CD14-positive monocyte (primary cell): ENCODE measurements around the gene CSNK1G1. TPM values are rescaled to one million over a fixed set of nuclear protein-coding genes. Genes with fewer than 3 reads are reported as not detected.

Experiments
- DNase-seq, 3 donors: peaks; one replicate each; pipeline ENCODE4 v3.0.0-alpha.2; 2011 to 2022
- H2AFZ ChIP-seq: 2 replicates; pipeline ENCODE4 v1.6.0; 2012; ENCODE audit warnings: mild to moderate bottlenecking, low read depth, low read length, inconsistent platforms; ENCODE audit not compliant: insufficient read depth, poor library complexity, severe bottlenecking
- H3K27ac ChIP-seq, 2 donors: 1 replicate in 1 of 2; 2 replicates in 1 of 2; pipeline ENCODE4 v1.5.1; 2012 to 2013; ENCODE audit warnings: low read length in 2 of 2, control low read depth in 1 of 2, inconsistent platforms in 1 of 2, low read depth in 1 of 2, mild to moderate bottlenecking in 1 of 2
- H3K27me3 ChIP-seq, 2 donors: one replicate each; pipeline versions ENCODE4 v1.6.0 to v1.6.1; 2011 to 2013; ENCODE audit warnings: low read length in 2 of 2; ENCODE audit not compliant: control insufficient read depth in 2 of 2, insufficient read depth in 2 of 2
- H3K36me3 ChIP-seq, 2 donors: replicated peaks in 1 of 2; 1 replicate in 1 of 2; 2 replicates in 1 of 2; pipeline versions ENCODE4 v1.5.1 to v1.6.1; 2012 to 2013; ENCODE audit warnings: low read length in 2 of 2, control low read depth in 1 of 2, inconsistent platforms in 1 of 2, mild to moderate bottlenecking in 1 of 2; ENCODE audit not compliant: insufficient read depth in 2 of 2, control insufficient read depth in 1 of 2
- H3K4me1 ChIP-seq, 2 donors: 1 replicate in 1 of 2; 2 replicates in 1 of 2; pipeline versions ENCODE4 v1.5.1 to v1.6.1; 2012 to 2013; ENCODE audit warnings: low read length in 2 of 2, control low read depth in 1 of 2, inconsistent platforms in 1 of 2, mild to moderate bottlenecking in 1 of 2, moderate library complexity in 1 of 2; ENCODE audit not compliant: insufficient read depth in 2 of 2, control insufficient read depth in 1 of 2
- H3K4me2 ChIP-seq: replicated peaks from 2 replicates; pipeline ENCODE3; 2012; ENCODE audit warnings: low read length, moderate library complexity, mild to moderate bottlenecking; ENCODE audit not compliant: poor library complexity, severe bottlenecking; ENCODE audit errors: extremely low read depth
- H3K4me3 ChIP-seq, 3 experiments: fragments of 200-600 bp in 1 of 3; sonication (generic) in 1 of 3; replicated peaks in 1 of 3; 1 replicate in 2 of 3; 2 replicates in 1 of 3; pipeline ENCODE4 v1.5.1; 2011 to 2013; ENCODE audit warnings: low read length in 3 of 3, mild to moderate bottlenecking in 3 of 3, control low read depth in 2 of 3, low read depth in 2 of 3, inconsistent platforms in 1 of 3, moderate library complexity in 1 of 3
- H3K79me2 ChIP-seq: 2 replicates; pipeline ENCODE4 v1.6.0; 2012; ENCODE audit warnings: mild to moderate bottlenecking, control low read depth, inconsistent platforms, low read length, moderate library complexity; ENCODE audit not compliant: insufficient read depth
- H3K9ac ChIP-seq: 2 replicates; pipeline ENCODE4 v1.6.0; 2017; ENCODE audit warnings: low read length, mild to moderate bottlenecking; ENCODE audit not compliant: insufficient read depth, poor library complexity, severe bottlenecking
- H3K9me3 ChIP-seq, 2 donors: replicated peaks in 1 of 2; 1 replicate in 1 of 2; 2 replicates in 1 of 2; pipeline versions ENCODE4 v1.5.1 to v1.6.1; 2012 to 2013; ENCODE audit warnings: low read length in 2 of 2, control low read depth in 1 of 2; ENCODE audit not compliant: control insufficient read depth in 1 of 2, insufficient read depth in 1 of 2
- H4K20me1 ChIP-seq: 2 replicates; pipeline ENCODE4 v1.6.0; 2012; ENCODE audit warnings: mild to moderate bottlenecking, low read length, control low read depth, moderate library complexity; ENCODE audit not compliant: insufficient read depth
- H3K27ac Mint-ChIP-seq, 7 donors: one replicate each; pipeline ENCODE4 v1.8.0; 2020; ENCODE audit warnings: mild to moderate bottlenecking in 7 of 7, mixed read lengths in 7 of 7, moderate library complexity in 6 of 7, inconsistent platforms in 2 of 7
- H3K27me3 Mint-ChIP-seq, 3 donors: one replicate each; pipeline ENCODE4 v1.8.0; 2021 to 2022; ENCODE audit warnings: low read depth in 3 of 3, mild to moderate bottlenecking in 3 of 3, mixed read lengths in 3 of 3, moderate library complexity in 3 of 3, inconsistent platforms in 1 of 3
- H3K36me3 Mint-ChIP-seq, 2 donors: one replicate each; pipeline ENCODE4 v1.8.0; 2020; ENCODE audit warnings: mixed read lengths in 2 of 2, inconsistent platforms in 1 of 2, mild to moderate bottlenecking in 1 of 2
- H3K4me1 Mint-ChIP-seq: one replicate; pipeline ENCODE4 v1.8.0; 2020; ENCODE audit warnings: mild to moderate bottlenecking, mixed read lengths
- H3K4me3 Mint-ChIP-seq, 2 donors: one replicate each; pipeline ENCODE4 v1.8.0; 2020; ENCODE audit warnings: mild to moderate bottlenecking in 2 of 2, mixed read lengths in 2 of 2, moderate library complexity in 1 of 2
- H3K9me3 Mint-ChIP-seq, 7 donors: one replicate each; pipeline ENCODE4 v1.8.0; 2020 to 2022; ENCODE audit warnings: mixed read lengths in 7 of 7, mild to moderate bottlenecking in 6 of 7, moderate library complexity in 6 of 7, inconsistent platforms in 2 of 7
- WGBS: methylation state at CpG from one replicate; pipeline ENCODE4 v1.1.5; 2013; ENCODE audit warnings: missing lambda C conversion rate; ENCODE audit not compliant: insufficient coverage; 5-methylcytosine and 5-hydroxymethylcytosine counted together
- intact Hi-C, 2 donors: fragments of 100-400 bp; cut with micrococcal nuclease; formaldehyde crosslinking; loops; one replicate each; pipeline versions ENCODE4 v1.15.0 to v1.15.1; 2023
- polyA plus RNA-seq, 3 donors: library from polyadenylated mRNA; depleted of rRNA in 1 of 3; unstranded in 2 of 3; stranded (reverse) in 1 of 3; fragments of 300-500 nt in 2 of 3; fragments of >200 nt in 1 of 3; fragmentation: Illumina TruSeq in 2 of 3; gene quantifications; 1 replicate in 2 of 3; 2 replicates in 1 of 3; pipeline ENCODE4 v1.2.3, GENCODE V29; 2012 to 2021
- TF ChIP-seq, protein P1 (sequence below): fragments of 200-600 bp; IDR thresholded peaks from one replicate; pipeline ENCODE4 v1.8.0; 2022; ENCODE audit warnings: antibody characterized with exemption, mild to moderate bottlenecking

The CSNK1G1 gene
- polyA plus RNA-seq, 3 donors = 4.3 to 8.6 (median 7.7) TPM

DNA sequence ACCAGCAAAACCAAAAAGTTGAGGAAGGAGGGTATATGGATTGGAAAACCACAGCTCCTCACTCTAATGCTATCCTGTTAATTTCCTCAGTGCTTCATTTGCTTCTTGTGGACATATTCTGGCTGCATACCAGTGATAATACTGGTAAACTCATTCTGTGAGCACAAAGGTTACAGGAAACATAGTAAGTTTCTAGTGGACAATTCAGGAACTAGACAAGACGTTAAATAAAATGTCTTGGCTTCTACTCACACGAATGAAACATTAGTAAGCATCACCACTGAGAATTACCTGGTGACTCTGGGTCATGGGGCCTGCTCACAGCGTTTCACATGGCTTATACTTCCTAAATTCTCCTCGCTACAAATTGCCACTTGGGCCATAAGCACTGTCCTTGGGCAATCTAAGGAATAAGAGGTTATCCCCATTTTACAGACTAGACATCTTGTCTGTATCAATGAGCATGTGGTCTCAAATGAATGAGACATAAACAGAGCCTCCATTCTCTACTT is 173.1 kb downstream of the CSNK1G1 start:
- Mint-ChIP-seq H3K9me3 (no peaks in the 10 kb centered on the region), H3K4me1 (peaks cover 11% of the 10 kb centered on the region), H3K27ac (no peak overlapping the region), H3K27me3 (peaks cover 0 to 1% (median 1%) of the 10 kb centered on the region in 3 donors), H3K36me3 (peaks cover 45 to 57% of the 10 kb centered on the region in 2 donors), H3K4me3 (no peak overlapping the region)
- Histone ChIP-seq H3K9me3 (no peaks in the 10 kb centered on the region), H4K20me1 (no peaks in the 10 kb centered on the region), H3K36me3 (peaks cover 21 to 60% of the 10 kb centered on the region in 2 donors), H3K27ac (no peak overlapping the region), H3K4me1 (peaks cover 5 to 7% of the 10 kb centered on the region in 2 donors), H3K79me2 (no peaks in the 10 kb centered on the region), H3K4me3 (no peak overlapping the region), H3K27me3 (no peaks in the 10 kb centered on the region), H3K4me2 (no peak overlapping the region), H2AFZ (no peak overlapping the region), H3K9ac (no peak overlapping the region)
- 84% methylated on average over 3 of the region's 4 CpGs for WGBS
- TF ChIP-seq, protein P1, sequence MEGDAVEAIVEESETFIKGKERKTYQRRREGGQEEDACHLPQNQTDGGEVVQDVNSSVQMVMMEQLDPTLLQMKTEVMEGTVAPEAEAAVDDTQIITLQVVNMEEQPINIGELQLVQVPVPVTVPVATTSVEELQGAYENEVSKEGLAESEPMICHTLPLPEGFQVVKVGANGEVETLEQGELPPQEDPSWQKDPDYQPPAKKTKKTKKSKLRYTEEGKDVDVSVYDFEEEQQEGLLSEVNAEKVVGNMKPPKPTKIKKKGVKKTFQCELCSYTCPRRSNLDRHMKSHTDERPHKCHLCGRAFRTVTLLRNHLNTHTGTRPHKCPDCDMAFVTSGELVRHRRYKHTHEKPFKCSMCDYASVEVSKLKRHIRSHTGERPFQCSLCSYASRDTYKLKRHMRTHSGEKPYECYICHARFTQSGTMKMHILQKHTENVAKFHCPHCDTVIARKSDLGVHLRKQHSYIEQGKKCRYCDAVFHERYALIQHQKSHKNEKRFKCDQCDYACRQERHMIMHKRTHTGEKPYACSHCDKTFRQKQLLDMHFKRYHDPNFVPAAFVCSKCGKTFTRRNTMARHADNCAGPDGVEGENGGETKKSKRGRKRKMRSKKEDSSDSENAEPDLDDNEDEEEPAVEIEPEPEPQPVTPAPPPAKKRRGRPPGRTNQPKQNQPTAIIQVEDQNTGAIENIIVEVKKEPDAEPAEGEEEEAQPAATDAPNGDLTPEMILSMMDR = no peak
- intact Hi-C loops = no loop called here
- DNase-seq = no peak

DNA sequence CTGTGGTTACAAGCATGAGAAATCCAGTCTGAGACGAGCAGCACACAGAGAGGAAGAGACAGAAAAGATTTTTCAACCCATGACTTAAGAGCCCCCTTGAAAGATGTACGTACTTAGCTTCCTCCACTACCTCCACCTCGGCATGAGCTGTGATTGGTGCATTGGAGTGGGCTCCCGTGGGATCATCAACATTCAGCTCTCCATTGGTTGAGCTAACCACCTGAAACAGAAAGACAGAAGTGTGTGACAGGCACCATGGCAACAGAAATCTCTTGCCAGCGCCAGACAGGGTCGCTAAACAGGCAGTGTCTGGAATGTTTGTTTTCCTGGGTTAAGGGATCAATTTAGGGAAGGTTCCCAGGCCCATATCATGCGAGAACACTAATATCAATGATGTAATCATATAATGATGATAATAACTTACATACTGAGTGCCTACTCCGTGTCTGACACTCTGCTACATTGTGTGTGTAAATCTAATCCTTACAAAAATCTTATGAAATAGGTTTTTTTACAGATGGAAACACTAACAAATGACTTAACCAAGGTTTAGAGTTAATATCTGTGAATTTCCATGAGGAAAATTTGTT is 175.6 kb downstream of the CSNK1G1 start:
- H3K27me3 ChIP-seq = no peaks in the 10 kb centered on the region
- no peaks in the 10 kb centered on the region for H4K20me1 ChIP-seq
- H3K9ac ChIP-seq = no peak overlapping the region
- DNase-seq = no peak
- no peak overlapping the region for H2AFZ ChIP-seq
- H3K9me3 Mint-ChIP-seq = no peaks in the 10 kb centered on the region
- H3K27ac Mint-ChIP-seq = no peak overlapping the region
- peaks cover 48 to 57% of the 10 kb centered on the region in 2 donors for H3K36me3 Mint-ChIP-seq
- peaks cover 32 to 63% of the 10 kb centered on the region in 2 donors for H3K36me3 ChIP-seq
- intact Hi-C loops = no loop called here
- TF ChIP-seq, protein P1 = no peak
- peaks cover 5 to 7% of the 10 kb centered on the region in 2 donors for H3K4me1 ChIP-seq
- H3K27me3 Mint-ChIP-seq = peaks cover 0 to 1% (median 0%) of the 10 kb centered on the region in 3 donors
- H3K4me2 ChIP-seq = no peak overlapping the region
- no peak overlapping the region for H3K4me3 Mint-ChIP-seq
- no peaks in the 10 kb centered on the region for H3K9me3 ChIP-seq
- no peaks in the 10 kb centered on the region for H3K79me2 ChIP-seq
- H3K4me3 ChIP-seq = no peak overlapping the region
- H3K4me1 Mint-ChIP-seq = peaks cover 11% of the 10 kb centered on the region
- no peak overlapping the region for H3K27ac ChIP-seq
- 80% methylated on average over 1 of the region's 8 CpGs for WGBS
